Uterus (tissue), 4 donors: Measurements from ENCODE around the gene CDH3. TPM values are rescaled to one million over a fixed set of nuclear protein-coding genes. Genes with fewer than 3 reads are reported as not detected.

Experiments used
- DNase-seq, 2 donors: peaks; one replicate each; pipeline ENCODE4 v3.0.0-alpha.2; 2019 to 2020
- H3K27ac ChIP-seq, 2 donors: fragments of 200-600 bp; sonication (generic); 1 replicate in 1 of 2; 2 replicates in 1 of 2; pipeline ENCODE4 v1.5.1; 2016 to 2018
- H3K27me3 ChIP-seq, 2 donors: fragments of 200-600 bp; sonication (generic); one replicate each; pipeline ENCODE4 v1.5.1; 2018 to 2019; ENCODE audit warnings: control low read depth in 1 of 2
- H3K36me3 ChIP-seq, 2 donors: fragments of 200-600 bp; sonication (generic); one replicate each; pipeline ENCODE4 v1.5.1; 2019; ENCODE audit warnings: control low read depth in 1 of 2
- H3K4me1 ChIP-seq, 2 donors: fragments of 200-600 bp; sonication (generic); one replicate each; pipeline ENCODE4 v1.5.1; 2018 to 2019; ENCODE audit warnings: control low read depth in 1 of 2
- H3K4me3 ChIP-seq, 2 donors: fragments of 200-600 bp; sonication (generic); 1 replicate in 1 of 2; 2 replicates in 1 of 2; pipeline ENCODE4 v1.5.1; 2018 to 2019; ENCODE audit warnings: mild to moderate bottlenecking in 1 of 2
- H3K9me3 ChIP-seq, 2 donors: fragments of 200-600 bp; sonication (generic); one replicate each; pipeline ENCODE4 v1.5.1; 2019; ENCODE audit warnings: control low read depth in 1 of 2
- POLR2A ChIP-seq, 2 donors: fragments of 450-650 bp; IDR thresholded peaks; one replicate each; pipeline ENCODE4 v1.6.1; 2016; ENCODE audit warnings: antibody characterized with exemption in 2 of 2, mild to moderate bottlenecking in 1 of 2, moderate library complexity in 1 of 2
- intact Hi-C: fragments of 100-400 bp; cut with DNase I; formaldehyde crosslinking; loops from one replicate; pipeline ENCODE4 v1.15.1; 2023; ENCODE audit warnings: low total_unique reads
- total RNA-seq, 4 donors: library from RNA; depleted of rRNA in 3 of 4; stranded (reverse); fragments of >200 nt in 3 of 4; gene quantifications; one replicate each; pipeline versions ENCODE4 v1.1.0 to v1.2.4, GENCODE V29; 2014 to 2023
- TF ChIP-seq, protein P1 (sequence below), 4 experiments: fragments of 200-600 bp in 2 of 4; fragments of 450-650 bp in 2 of 4; sonication (generic) in 2 of 4; IDR thresholded peaks; one replicate each; pipeline ENCODE4 v1.5.1; 2016 to 2019; ENCODE audit warnings: antibody characterized with exemption in 4 of 4, mild to moderate bottlenecking in 2 of 4, moderate library complexity in 1 of 4
- donor health status: DM: yes; HTN: yes; CAD: no.

CDH3 gene
- total RNA-seq, 4 donors from 2014 or later: 5.1 to 55.3 (median 18.9) TPM

DNA sequence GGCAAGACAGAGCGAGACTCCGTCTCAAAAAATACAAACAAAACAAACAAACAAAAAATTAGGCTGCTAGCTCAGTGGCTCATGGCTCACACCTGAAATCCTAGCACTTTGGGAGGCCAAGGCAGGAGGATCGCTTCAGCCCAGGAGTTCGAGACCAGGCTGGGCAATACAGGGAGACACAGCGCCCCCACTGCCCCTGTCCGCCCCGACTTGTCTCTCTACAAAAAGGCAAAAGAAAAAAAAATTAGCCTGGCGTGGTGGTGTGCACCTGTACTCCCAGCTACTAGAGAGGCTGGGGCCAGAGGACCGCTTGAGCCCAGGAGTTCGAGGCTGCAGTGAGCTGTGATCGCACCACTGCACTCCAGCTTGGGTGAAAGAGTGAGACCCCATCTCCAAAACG is 91.5 kb downstream of the CDH3 start:
- intact Hi-C loops: no loop called here
- peaks cover 0 to 7% of the 10 kb centered on the region in 2 donors for H3K4me1 ChIP-seq
- H3K27me3 ChIP-seq: peaks cover 9 to 21% of the 10 kb centered on the region in 2 donors

DNA sequence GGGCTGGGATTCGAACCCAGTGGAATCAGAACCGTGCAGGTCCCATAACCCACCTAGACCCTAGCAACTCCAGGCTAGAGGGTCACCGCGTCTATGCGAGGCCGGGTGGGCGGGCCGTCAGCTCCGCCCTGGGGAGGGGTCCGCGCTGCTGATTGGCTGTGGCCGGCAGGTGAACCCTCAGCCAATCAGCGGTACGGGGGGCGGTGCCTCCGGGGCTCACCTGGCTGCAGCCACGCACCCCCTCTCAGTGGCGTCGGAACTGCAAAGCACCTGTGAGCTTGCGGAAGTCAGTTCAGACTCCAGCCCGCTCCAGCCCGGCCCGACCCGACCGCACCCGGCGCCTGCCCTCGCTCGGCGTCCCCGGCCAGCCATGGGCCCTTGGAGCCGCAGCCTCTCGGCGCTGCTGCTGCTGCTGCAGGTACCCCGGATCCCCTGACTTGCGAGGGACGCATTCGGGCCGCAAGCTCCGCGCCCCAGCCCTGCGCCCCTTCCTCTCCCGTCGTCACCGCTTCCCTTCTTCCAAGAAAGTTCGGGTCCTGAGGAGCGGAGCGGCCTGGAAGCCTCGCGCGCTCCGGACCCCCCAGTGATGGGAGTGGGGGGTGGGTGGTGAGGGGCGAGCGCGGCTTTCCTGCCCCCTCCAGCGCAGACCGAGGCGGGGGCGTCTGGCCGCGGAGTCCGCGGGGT is 92.1 kb downstream of the CDH3 start, which contains the start of gene CDH1:
TSS of gene CDH1 (plus strand) at position 247 of the 684 bp plus-strand sequence. CDS start at position 371, 124 bp downstream.
- DNase-seq: no peak
- H3K4me3 ChIP-seq: peak within 1 kb of the TSS in 1 of 2 donors; percentile 38

More for the DNA sequence above, 91.5 kb downstream of the CDH3 start:
- no peak overlapping the region for H3K27ac ChIP-seq
- H3K4me3 ChIP-seq: no peak overlapping the region
- TF ChIP-seq POLR2A (IDR thresholded peaks at IDR 0.05): no peak
- no peak for DNase-seq
- no peaks in the 10 kb centered on the region for H3K36me3 ChIP-seq
- H3K9me3 ChIP-seq: no peaks in the 10 kb centered on the region

DNA sequence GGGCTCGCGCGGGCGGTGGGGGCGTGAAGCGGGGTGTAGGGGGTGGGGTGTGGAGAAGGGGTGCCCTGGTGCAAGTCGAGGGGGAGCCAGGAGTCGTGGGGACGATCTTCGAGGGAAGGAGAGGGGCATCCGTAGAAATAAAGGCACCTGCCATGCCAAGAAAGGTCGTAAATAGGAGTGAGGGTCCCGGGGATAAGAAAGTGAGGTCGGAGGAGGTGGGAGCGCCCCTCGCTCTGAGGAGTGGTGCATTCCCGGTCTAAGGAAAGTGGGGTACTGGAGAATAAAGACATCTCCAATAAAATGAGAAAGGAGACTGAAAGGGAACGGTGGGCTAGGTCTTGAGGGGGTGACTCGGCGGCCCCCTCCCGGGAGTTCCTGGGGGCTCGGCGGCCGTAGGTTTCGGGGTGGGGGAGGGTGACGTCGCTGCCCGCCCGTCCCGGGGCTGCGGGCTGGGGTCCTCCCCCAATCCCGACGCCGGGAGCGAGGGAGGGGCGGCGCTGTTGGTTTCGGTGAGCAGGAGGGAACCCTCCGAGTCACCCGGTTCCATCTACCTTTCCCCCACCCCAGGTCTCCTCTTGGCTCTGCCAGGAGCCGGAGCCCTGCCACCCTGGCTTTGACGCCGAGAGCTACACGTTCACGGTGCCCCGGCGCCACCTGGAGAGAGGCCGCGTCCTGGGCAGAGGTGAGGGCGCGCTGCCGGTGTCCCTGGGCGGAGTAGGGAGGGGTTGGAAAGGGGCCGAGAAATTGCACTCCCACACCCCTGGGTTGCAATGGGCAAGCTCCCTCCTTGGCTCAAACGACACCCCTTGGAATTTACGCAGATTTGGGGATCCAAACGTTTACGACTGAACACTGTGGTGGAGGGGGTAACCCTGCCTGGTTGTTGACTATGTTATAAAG is 92.9 kb downstream of the CDH3 start:
- H3K9me3 ChIP-seq: no peaks in the 10 kb centered on the region
- TF ChIP-seq POLR2A (IDR thresholded peaks at IDR 0.05): no peak
- TF ChIP-seq, protein P1, sequence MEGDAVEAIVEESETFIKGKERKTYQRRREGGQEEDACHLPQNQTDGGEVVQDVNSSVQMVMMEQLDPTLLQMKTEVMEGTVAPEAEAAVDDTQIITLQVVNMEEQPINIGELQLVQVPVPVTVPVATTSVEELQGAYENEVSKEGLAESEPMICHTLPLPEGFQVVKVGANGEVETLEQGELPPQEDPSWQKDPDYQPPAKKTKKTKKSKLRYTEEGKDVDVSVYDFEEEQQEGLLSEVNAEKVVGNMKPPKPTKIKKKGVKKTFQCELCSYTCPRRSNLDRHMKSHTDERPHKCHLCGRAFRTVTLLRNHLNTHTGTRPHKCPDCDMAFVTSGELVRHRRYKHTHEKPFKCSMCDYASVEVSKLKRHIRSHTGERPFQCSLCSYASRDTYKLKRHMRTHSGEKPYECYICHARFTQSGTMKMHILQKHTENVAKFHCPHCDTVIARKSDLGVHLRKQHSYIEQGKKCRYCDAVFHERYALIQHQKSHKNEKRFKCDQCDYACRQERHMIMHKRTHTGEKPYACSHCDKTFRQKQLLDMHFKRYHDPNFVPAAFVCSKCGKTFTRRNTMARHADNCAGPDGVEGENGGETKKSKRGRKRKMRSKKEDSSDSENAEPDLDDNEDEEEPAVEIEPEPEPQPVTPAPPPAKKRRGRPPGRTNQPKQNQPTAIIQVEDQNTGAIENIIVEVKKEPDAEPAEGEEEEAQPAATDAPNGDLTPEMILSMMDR (IDR thresholded peaks at IDR 0.05): no peak
- intact Hi-C loops: no loop called here

More for the DNA sequence above, 92.1 kb downstream of the CDH3 start, which contains the start of gene CDH1:
- Histone ChIP-seq H3K27ac (no peak within 1 kb of the TSS), H3K9me3 (no peaks in the 10 kb centered on the region), H3K27me3 (peaks cover 9 to 21% of the 10 kb centered on the region in 2 donors), H3K4me1 (peaks cover 0 to 7% of the 10 kb centered on the region in 2 donors), H3K36me3 (no peaks in the 10 kb centered on the region)
- intact Hi-C loops: no loop called here
- TF ChIP-seq POLR2A (IDR thresholded peaks at IDR 0.05): peak in 1 of 2 donors; percentile 69
- TF ChIP-seq, protein P1 (IDR thresholded peaks at IDR 0.05): no peak

DNA sequence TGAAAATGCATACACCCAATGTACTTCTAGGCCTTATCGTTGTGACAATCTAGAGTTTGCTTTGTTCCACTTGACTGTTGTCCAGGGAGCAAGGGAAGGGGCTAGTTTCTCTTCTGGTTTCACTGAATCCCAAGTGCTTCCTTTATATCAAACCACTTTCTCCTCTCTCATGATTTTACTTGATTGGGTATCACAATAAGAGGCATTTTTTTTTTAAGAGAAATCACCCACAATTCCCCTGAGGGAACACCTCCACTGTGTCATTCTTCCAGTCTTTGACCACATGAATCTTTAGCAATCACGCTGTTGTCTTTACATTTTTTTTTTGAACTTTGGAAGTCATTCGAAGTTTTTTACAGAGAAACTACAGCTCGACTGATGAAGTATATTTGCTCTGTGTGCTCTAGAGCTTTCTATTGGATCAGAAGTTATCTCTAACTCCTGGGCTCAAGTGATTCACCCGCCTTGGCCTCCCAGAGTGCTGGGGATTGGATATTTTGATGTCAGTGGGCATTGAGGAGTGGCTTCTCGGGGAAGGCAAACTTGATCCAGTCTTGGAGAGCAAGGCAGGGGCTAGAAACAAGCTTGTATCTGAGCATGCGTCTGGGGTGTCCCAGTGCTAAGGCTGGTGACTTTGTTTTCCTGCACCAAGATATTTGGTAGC is 95.0 kb downstream of the CDH3 start:
- Histone ChIP-seq H3K4me3 (no peak overlapping the region), H3K4me1 (peaks cover 0 to 7% of the 10 kb centered on the region in 2 donors), H3K27ac (no peak overlapping the region), H3K27me3 (peaks cover 9 to 21% of the 10 kb centered on the region in 2 donors), H3K9me3 (no peaks in the 10 kb centered on the region), H3K36me3 (no peaks in the 10 kb centered on the region)
- TF ChIP-seq, protein P1 (IDR thresholded peaks at IDR 0.05): no peak
- TF ChIP-seq POLR2A (IDR thresholded peaks at IDR 0.05): no peak
- intact Hi-C loops: no loop called here
- no peak for DNase-seq

More for the DNA sequence above, 92.9 kb downstream of the CDH3 start:
- Histone ChIP-seq H3K36me3 (no peaks in the 10 kb centered on the region), H3K4me1 (peaks cover 0 to 7% of the 10 kb centered on the region in 2 donors), H3K27me3 (peaks cover 9 to 21% of the 10 kb centered on the region in 2 donors), H3K4me3 (peak overlapping the region in 1 of 2 donors; percentile 38), H3K27ac (no peak overlapping the region)
- peak; percentile 15 to 17 for DNase-seq

DNA sequence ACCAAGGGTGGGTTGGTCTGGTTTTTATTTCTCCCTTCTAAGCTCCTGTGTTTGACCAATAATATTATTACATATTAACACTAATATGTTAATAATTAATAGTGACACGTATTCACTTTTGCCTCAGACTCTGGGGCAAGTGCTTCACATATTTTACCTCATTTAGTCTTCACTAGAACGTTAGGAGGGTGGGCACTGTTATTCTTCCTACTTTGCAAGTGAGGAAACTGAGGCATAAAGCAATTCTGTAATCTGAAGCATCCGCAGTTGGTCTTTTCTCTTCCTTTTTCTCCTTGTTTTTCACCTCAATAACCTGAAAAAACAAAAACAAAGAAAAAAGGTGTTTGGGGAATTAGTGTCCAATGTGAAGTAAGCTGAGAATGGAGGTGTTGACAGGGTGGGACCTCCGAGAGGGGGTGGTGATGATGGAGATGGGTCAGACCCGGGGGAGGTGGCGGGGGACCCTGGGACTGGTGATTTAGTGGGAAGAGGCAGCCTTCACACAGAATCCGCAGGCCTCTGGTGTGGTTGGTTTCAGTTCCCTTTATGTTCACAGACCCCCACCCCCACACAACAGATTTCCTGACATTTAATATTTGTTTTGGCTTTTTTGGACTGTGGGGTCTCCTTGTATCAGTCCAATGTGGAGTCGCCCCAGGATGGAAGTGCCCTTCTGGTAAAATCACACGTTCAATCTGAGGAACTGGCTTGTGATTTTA is 95.7 kb downstream of the CDH3 start:
- no peak for TF ChIP-seq POLR2A (IDR thresholded peaks at IDR 0.05)
- TF ChIP-seq, protein P1 (IDR thresholded peaks at IDR 0.05): no peak
- Histone ChIP-seq H3K4me1 (peaks cover 0 to 7% of the 10 kb centered on the region in 2 donors), H3K9me3 (no peaks in the 10 kb centered on the region), H3K4me3 (no peak overlapping the region), H3K27me3 (peaks cover 9 to 21% of the 10 kb centered on the region in 2 donors), H3K27ac (no peak overlapping the region), H3K36me3 (no peaks in the 10 kb centered on the region)
- intact Hi-C loops: no loop called here
- no peak for DNase-seq
